Measurements from ENCODE around the gene ADARB2.
"Not testable (repeated sequence)": the region's sequence is repeated elsewhere in the genome, so short reads cannot be mapped to it uniquely, and the experiment has no call there.

The ADARB2 gene

GRCh38 chr10:1459664-1460063, 277.7 kb downstream of the ADARB2 start:
- DNase-seq; intact Hi-C loops (cut with DNase I): not testable (repeated sequence)

GRCh38 chr10:1454951-1455350, 282.4 kb downstream of the ADARB2 start:
- no peak for DNase-seq
- intact Hi-C loops (cut with DNase I), result no loop called here

GRCh38 chr10:1454428-1454827, 282.9 kb downstream of the ADARB2 start:
- intact Hi-C loops (cut with DNase I), result no loop called here
- no peak for DNase-seq

GRCh38 chr10:1452777-1453176, 284.5 kb downstream of the ADARB2 start:
- intact Hi-C loops (cut with DNase I), result no loop called here
- DNase-seq, result peak in 1 of 10 donors; percentile 26

GRCh38 chr10:1451941-1452340, 285.4 kb downstream of the ADARB2 start:
- DNase-seq, result peak in 1 of 10 donors; percentile 43
- intact Hi-C loops (cut with DNase I), result no loop called here

GRCh38 chr10:1451362-1451888, 285.9 kb downstream of the ADARB2 start:
- intact Hi-C loops (cut with DNase I), result no loop called here
- no peak for DNase-seq

GRCh38 chr10:1449572-1450205, 287.6 kb downstream of the ADARB2 start:
- peak in 1 of 10 donors; percentile 64 for DNase-seq
- intact Hi-C loops (cut with DNase I), result no loop called here

- peak in 1 of 10 donors; percentile 44 for DNase-seq
- intact Hi-C loops (cut with DNase I), result no loop called here
Observed at GRCh38 chr10:1449021-1449420, 288.3 kb downstream of the ADARB2 start.

- intact Hi-C loops (cut with DNase I), result no loop called here
Observed at GRCh38 chr10:1448252-1448930, 288.9 kb downstream of the ADARB2 start.

GRCh38 chr10:1444826-1445225, 292.5 kb downstream of the ADARB2 start:
- no peak for DNase-seq
- intact Hi-C loops (cut with DNase I), result no loop called here

More at GRCh38 chr10:1448252-1448930, 288.9 kb downstream of the ADARB2 start:
- peak in 1 of 10 donors; percentile 64 for DNase-seq

GRCh38 chr10:1440897-1441296, 296.4 kb downstream of the ADARB2 start:
- intact Hi-C loops (cut with DNase I), result no loop called here
- DNase-seq, result no peak

- intact Hi-C loops (cut with DNase I), result no loop called here
- DNase-seq, result peak in 1 of 10 donors; percentile 60
Observed at GRCh38 chr10:1434912-1435692, 302.2 kb downstream of the ADARB2 start.

- no peak for DNase-seq
- intact Hi-C loops (cut with DNase I), result no loop called here
Observed at GRCh38 chr10:1434202-1434601, 303.1 kb downstream of the ADARB2 start.

- DNase-seq, result no peak
- intact Hi-C loops (cut with DNase I), result no loop called here
Observed at GRCh38 chr10:1432161-1432560, 305.2 kb downstream of the ADARB2 start.

- no peak for DNase-seq
- intact Hi-C loops (cut with DNase I), result no loop called here
Observed at GRCh38 chr10:1431229-1431628, 306.1 kb downstream of the ADARB2 start.

- DNase-seq; intact Hi-C loops (cut with DNase I): not testable (repeated sequence)
Observed at GRCh38 chr10:1427521-1428186, 309.7 kb downstream of the ADARB2 start.

GRCh38 chr10:1426786-1427185, 310.5 kb downstream of the ADARB2 start:
- intact Hi-C loops (cut with DNase I), result no loop called here

GRCh38 chr10:1425879-1426278, 311.4 kb downstream of the ADARB2 start:
- DNase-seq, result no peak
- intact Hi-C loops (cut with DNase I), result no loop called here

More at GRCh38 chr10:1426786-1427185, 310.5 kb downstream of the ADARB2 start:
- no peak for DNase-seq

GRCh38 chr10:1424648-1425047, 312.7 kb downstream of the ADARB2 start:
- no peak for DNase-seq
- intact Hi-C loops (cut with DNase I), result no loop called here

GRCh38 chr10:1423676-1424253, 313.6 kb downstream of the ADARB2 start:
- intact Hi-C loops (cut with DNase I), result no loop called here
- DNase-seq, result no peak

All from posterior cingulate gyrus (tissue), 11 donors.